CD4-positive, alpha-beta T cell treated with Interleukin-15 for 4 hours (primary cell): ENCODE results near the gene C9orf50.
A peak's percentile ranks its signal among the peaks of the same experiment; 100 is the strongest.
"Not testable (repeated sequence)": the region's sequence is repeated elsewhere in the genome, so short reads cannot be mapped to it uniquely, and the experiment has no call there.

Experiments used
- DNase-seq: peaks from one replicate; pipeline ENCODE4 v3.0.0-alpha.2; 2020; ENCODE audit warnings: low spot score

The C9orf50 gene

GRCh38 chr9:129648092-129648763 is 27.3 kb upstream of the C9orf50 start:
- DNase-seq = no peak

DNA sequence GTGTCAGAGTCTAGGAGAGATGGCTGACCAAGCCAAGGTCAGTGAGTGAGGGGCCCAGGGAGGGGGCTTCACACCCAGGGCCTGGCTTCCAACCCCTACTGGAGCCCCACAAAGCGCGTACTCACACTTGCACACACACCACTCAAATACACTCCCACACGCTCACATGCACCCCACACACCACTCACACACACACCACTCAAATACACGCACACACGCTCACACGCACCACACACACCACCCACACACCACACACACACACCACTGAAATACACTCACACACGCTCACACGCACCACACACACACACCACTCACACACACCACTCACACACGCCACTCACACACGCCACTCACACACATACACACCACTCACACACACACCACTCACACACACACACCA is 26.7 kb upstream of the C9orf50 start:
- no peak for DNase-seq

DNA sequence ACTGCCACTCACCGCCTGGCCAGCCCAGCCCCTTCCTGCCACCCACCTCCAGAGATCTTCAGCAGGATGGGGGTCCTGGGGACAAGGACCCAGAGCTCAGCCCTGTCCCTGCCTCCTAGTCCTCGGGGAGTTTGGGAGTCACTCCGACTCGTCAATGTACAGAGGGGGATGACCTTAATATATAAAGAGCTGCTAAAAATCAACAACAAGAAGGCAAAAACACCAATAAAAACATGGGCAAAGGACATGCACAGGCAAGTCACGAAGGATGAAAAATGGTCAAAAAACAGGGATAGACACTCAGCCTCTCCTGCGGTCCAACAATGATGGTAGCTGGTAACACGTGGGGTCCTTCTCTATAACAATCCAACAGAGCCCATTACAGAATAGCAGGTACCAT is 25.8 kb upstream of the C9orf50 start:
- no peak for DNase-seq

DNA sequence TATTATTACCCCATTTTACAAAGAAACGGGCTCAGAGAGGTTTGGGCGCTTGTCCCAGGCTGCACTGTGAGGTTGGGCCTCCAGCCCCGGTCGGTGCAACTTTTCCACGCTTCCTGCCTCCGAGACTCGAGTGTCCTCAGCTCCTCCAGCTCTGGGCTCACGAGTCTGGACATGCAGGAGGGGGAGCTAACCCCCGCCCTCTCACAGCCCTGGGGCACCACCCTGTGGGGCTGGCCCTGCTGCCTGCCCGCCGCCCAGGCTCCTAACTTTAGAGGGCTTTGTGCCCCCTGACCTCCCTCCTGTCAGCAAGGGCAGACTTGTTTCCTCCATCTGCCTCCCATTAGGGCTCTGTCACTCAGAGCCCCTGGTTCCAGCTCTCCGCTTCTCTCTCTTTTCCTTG is 25.4 kb upstream of the C9orf50 start:
- DNase-seq = no peak

- DNase-seq = no peak
Measured at GRCh38 chr9:129644902-129645301, 24.0 kb upstream of the C9orf50 start.

DNA sequence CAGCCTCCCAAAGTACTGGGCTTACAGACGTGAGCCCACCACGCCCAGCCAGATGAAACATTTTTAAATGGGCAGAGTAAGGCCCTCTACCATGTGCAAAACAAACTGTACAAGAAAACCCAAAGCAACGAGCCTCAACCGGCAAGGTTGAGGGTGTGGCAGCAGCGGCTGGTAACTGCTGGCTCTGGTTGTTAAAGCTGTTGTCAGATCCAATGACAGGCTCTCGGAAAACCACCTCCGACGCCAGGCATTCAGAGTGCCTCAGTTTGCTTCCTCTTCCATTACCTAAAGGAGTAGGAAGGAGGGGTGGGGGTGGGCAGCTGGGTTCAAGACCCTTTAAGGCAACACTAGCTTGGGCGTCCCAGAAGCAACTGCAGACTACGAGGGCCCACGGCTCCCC is 23.5 kb upstream of the C9orf50 start:
- DNase-seq = no peak

DNA sequence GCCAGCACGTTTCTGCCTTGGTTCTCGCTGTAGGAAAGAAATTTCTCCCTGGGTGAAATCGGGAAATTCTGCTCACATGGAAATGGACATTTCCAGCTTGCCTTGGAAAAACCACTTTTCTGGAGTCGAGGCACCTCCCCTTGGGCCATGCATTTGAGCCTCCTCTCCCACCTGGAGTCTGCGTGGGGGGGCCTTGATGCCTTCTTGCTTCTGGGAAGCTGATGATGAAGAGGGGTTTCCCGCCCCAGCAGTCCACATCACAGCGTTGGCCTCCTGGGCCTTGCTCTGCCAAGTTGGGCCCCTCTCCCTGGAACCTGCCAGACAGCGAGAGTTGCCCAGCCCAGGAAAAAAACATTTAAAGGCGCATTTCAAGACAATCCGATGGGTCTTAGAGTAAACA is 22.8 kb upstream of the C9orf50 start:
- no peak for DNase-seq

GRCh38 chr9:129641750-129642585 is 21.1 kb upstream of the C9orf50 start, which contains the start of gene ASB6:
ASB6 (minus strand) TSS chr9:129642151; CDS start chr9:129641999, 152 bp downstream.
- peak; percentile 91 for DNase-seq

DNA sequence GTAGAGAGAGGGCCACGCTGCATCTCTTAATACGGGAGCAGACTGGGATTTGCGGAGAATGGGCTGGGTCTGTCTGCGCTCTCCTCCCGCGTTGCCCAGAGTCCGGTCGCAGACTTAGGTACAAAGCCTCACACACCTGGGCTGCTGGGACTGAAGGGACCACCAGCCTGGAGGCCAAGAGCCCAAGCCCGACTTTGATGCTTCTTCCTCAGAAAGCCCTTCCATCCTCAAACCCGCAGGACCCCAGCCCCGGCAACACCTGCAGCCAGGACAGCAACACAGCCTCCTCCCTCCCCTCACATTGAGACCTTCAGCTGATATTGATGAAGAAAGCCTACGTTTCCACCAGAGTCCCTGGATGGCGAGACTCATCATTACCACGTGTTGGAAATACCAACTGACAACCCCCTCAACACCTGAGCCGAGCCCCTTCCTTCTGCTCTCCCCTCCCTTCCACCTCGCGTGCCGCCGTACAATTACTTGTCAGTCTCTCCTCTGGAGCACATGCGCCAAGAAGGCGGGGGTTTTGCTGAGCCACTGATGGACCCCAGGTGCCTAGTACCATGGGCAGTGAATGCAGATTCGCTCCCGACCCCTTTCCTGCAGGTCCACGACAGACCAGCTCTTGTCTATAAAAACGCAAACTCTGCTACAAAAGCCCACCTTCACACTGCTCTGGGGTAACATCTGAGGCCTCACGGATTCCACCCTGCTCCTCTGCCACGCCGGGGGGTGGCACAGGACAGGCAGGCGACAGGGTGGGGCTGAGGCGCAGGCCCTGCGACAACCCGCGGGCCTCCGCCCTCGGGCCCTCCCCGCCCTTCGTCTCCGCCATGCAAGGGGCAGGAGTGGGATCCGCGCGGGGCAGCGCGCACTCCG is 20.2 kb upstream of the C9orf50 start:
- DNase-seq = no peak

DNA sequence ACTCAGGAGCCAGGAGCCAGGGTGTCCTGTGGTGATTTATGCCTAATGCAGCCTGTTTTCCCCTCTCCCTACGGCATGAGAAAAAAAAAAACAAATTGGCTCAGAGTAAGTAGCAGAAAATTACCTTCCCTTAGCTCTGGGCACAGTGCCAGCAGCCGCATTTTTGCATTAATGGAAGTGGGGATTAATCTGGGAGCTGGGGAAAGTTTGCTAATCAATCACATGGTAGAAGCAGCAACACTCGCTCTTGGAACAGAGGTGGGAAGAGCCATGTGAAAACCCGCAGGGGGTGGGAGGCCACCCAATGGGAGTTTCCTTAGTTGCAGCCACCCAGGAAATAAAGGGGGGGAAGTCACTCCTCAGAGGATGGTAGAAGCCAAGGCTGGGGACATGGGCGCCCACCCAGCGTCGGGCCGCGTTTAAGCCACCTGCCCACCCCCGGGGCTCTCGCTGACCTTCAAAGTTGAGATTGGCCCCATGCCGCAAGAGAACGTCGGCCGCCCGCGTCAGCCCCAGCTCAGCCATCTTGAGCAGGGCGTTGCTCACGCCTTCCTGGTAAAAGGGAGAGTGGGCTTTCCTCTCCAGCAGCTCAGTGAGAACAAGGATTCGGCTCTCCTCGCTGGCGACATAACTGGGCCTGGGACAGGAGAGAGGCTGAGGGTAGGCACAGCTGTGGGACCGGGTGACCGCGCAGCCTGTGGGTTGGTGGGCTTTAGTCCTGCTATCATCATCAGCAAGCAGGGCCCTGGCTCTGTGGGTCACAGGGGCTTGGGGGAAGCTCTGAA is 19.4 kb upstream of the C9orf50 start:
- no peak for DNase-seq

- DNase-seq = no peak
Measured at GRCh38 chr9:129639756-129640085, 18.8 kb upstream of the C9orf50 start.

GRCh38 chr9:129639034-129639630 is 18.2 kb upstream of the C9orf50 start:
- DNase-seq = no peak

DNA sequence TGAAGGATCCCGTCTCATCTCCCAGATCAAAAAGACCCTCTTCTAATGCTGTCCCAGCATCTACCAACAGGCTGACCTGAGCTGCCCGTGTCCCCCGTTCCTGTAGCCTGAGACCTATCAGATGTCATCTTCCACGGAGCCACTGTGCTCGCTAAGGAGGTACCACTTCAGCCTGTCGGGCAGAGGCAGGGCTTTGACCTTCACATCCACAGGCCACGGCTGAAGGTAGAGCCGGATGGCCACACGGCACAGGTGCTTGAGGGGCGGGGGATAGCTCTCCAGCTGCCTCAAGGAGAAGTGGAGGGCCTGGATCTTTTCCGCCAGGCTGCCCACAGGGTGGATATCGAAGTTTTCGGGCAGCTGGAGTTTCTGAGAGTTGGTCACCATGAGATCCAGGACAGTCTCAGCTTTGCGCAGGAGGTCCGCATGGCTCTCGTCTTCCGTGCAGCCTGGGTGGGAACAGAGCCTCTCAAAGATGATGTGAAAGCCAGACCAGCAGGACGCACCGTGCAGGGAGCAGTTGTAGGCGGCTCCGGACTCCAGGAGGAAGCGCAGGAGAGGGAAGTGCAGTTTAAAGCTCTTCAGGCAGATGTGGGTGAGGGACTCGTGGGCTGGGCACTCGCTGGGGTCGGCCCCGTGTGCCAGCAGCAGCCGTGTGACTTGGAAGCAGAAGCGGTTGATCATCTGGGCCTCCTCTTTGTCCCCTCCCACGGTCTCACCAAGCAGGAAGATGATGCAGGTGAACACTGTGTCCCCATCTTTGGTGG is 17.0 kb upstream of the C9orf50 start:
- DNase-seq = no peak

DNA sequence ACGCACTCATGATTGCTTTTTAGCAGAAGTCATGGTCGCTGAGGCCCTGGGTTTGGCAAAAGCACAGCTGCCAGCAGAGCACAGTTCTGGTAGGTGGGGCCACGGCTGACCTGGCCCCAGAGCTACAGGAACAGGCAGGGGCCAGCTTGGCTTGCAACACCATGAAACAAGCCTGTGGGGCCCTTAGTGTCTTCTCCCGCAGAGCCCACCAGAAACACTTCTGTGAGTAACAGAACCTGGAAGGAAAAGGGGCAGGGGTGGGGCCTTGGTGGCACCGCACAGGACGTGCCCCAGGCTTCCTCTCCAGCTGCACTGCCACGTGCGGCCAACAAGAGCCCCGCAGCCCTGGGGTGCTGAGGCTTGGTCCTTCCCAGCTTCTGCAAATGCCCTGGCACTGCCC is 16.2 kb upstream of the C9orf50 start:
- no peak for DNase-seq

DNA sequence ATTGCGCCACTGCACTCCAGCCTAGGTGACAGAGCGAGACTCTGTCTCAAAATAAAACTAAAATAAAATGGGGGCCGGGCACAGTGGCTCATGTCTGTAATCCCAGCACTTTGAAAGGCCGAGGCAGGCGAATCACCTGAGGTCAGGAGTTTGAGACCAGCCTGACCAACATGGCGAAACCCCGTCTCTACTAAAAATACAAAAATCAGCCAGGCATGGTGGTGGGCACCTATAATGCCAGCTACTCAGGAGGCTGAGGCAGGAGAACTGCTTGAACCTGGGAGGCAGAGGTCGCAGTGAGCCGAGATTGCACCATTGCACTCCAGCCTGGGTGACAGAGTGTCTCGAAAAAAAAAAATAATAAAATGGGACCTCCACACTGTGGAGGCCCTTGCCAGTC is 15.4 kb upstream of the C9orf50 start:
- DNase-seq = not testable (repeated sequence)

DNA sequence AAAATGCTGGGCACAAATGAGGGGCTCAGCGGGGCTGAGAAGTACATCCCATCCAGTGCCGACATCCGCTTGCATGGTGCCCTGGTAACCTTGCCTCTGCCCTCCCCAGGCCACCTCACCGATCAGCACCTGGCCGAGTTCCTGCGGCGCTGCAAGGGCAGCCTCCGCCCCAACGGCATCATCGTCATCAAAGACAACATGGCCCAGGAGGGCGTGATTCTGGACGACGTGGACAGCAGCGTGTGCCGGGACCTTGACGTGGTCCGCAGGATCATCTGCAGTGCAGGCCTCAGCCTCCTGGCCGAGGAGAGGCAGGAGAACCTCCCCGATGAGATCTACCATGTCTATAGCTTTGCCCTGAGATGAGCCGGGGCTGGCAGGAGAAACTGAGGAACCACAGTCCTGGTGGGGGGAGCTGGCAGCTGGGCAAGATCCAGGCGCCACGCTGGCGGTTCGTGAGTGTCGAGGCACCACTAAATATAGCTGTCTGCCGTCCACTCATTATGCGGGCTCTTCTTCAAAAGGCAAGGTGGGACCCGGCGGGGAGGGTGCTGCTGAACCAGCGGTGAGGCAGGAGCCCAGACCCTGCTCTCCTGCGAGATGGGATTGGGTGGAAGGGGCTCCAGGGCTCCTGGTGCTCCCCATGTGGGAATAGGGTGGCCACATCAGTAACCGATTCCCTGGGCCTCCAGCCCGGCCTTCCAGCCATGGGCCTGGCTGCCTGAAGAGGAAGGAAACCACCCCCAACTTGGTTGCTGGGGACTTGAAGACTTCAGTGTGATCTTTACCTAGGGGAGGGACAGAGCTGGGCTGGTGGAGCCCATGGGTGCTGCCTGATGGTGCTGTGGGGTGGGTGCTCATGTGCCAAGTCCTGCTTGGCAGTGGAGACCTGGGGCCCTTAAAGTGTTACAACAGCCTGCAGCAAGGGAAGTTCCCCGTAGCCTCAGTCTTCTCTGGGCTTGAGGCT is 14.5 kb upstream of the C9orf50 start:
- no peak for DNase-seq

DNA sequence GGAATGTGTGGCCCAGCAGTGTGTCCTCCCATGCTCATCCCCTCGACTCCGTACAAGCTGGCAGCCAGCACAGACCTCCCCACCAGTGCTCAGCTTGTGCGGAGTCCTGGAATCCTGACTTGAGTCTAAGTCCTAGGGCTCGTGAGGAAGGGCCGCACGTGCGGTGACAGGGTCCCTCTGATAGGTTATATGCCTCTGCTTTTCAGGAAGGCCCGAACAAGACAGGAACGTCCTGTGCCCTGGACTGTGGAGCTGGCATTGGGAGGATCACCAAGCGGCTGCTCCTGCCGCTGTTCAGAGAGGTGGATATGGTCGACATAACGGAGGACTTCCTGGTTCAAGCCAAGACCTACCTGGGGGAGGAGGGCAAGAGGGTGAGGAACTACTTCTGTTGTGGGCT is 12.9 kb upstream of the C9orf50 start:
- DNase-seq = no peak

GRCh38 chr9:129633207-129633606 is 12.3 kb upstream of the C9orf50 start:
- no peak for DNase-seq

- DNase-seq = no peak
Measured at GRCh38 chr9:129632460-129632859, 11.6 kb upstream of the C9orf50 start.
